K562 (cell line): ENCODE measurements around the gene TMEM255A. TPM values are rescaled to one million over a fixed set of nuclear protein-coding genes. Genes with fewer than 3 reads are reported as not detected.

Experiments
- ATF7 ChIP-seq: fragments of 450-650 bp; IDR thresholded peaks from 2 replicates; pipeline ENCODE4 v1.7.1; 2014; ENCODE audit warnings: mild to moderate bottlenecking, moderate library complexity
- BHLHE40 ChIP-seq: IDR thresholded peaks from 2 replicates; pipeline ENCODE4 v1.6.1; 2011; ENCODE audit warnings: low read length, improper control_type of control experiment
- CC2D1A ChIP-seq: fragments of 450-650 bp; IDR thresholded peaks from 2 replicates; pipeline ENCODE4 v1.6.1; 2017; ENCODE audit warnings: mild to moderate bottlenecking
- FOS ChIP-seq: IDR thresholded peaks from 3 replicates; pipeline ENCODE4 v1.6.1; 2011; ENCODE audit not compliant: insufficient read length; ENCODE audit errors: extremely low read depth
- HES1 ChIP-seq: fragments of 450-650 bp; IDR thresholded peaks from 2 replicates; pipeline ENCODE4 v1.6.1; 2016; ENCODE audit warnings: low read depth, mild to moderate bottlenecking, moderate library complexity
- HSF4 ChIP-seq: fragments of 250-450 bp; sonication (Bioruptor Pico); IDR thresholded peaks from 2 replicates; pipeline ENCODE4 v2.1.2; 2022; ENCODE audit warnings: mild to moderate bottlenecking, moderate library complexity, borderline replicate concordance
- MAFG ChIP-seq: fragments of 450-650 bp; conservative IDR thresholded peaks from 2 replicates; pipeline ENCODE4 v1.6.1; 2016; ENCODE audit warnings: missing genetic modification characterization, missing compliant biosample characterization
- MYC ChIP-seq, 2 experiments: fragments of 250-450 bp in 1 of 2; sonication (Bioruptor Pico) in 1 of 2; IDR thresholded peaks; 2 replicates each; pipeline versions ENCODE4 v1.5.1 to v1.6.1; 2012 to 2021; ENCODE audit warnings: low read depth in 2 of 2, borderline replicate concordance in 1 of 2, improper control_type of control experiment in 1 of 2, low read length in 1 of 2, mild to moderate bottlenecking in 1 of 2, moderate library complexity in 1 of 2
- SMARCB1 ChIP-seq: IDR thresholded peaks from 2 replicates; pipeline ENCODE4 v1.6.1; 2011; ENCODE audit warnings: improper control_type of control experiment, low read depth; ENCODE audit not compliant: insufficient read length
- TAL1 ChIP-seq: fragments of 450-650 bp; IDR thresholded peaks from 2 replicates; pipeline ENCODE4 v1.6.1; 2016; ENCODE audit warnings: mild to moderate bottlenecking
- ZEB2 ChIP-seq: fragments of 450-650 bp; IDR thresholded peaks from 2 replicates; pipeline ENCODE4 v1.6.1; 2016
- ZFP30 ChIP-seq: fragments of 250-450 bp; sonication (Bioruptor Pico); IDR thresholded peaks from 2 replicates; pipeline ENCODE4 v1.8.0; 2022; ENCODE audit warnings: moderate library complexity, mild to moderate bottlenecking, inconsistent platforms, borderline replicate concordance
- ZNF282 ChIP-seq: sonication (generic); formaldehyde crosslinking; IDR thresholded peaks from 2 replicates; pipeline ENCODE4 v1.8.1; 2023; ENCODE audit warnings: missing genetic modification reagents
- polyA plus RNA-seq, 8 experiments: library from polyadenylated mRNA; depleted of rRNA in 4 of 8; stranded (reverse) in 5 of 8; unstranded in 3 of 8; fragments of >200 nt; fragmentation: Nextera tagmentation in 2 of 8; fragmentation: Illumina TruSeq in 1 of 8; extraction: Ambion mirVana in 2 of 8; extraction: Trizol in 1 of 8; gene quantifications; 2 replicates each; pipeline versions ENCODE4 v1.2.1 to v1.2.3, GENCODE V29; 2011 to 2014; ENCODE audit warnings: inconsistent platforms in 1 of 8, missing spikeins in 1 of 8
- total RNA-seq, 7 experiments: library from RNA; depleted of rRNA in 6 of 7; stranded (reverse); fragments of >200 nt in 6 of 7; fragmentation: Illumina TruSeq in 2 of 7; extraction: Trizol in 2 of 7; gene quantifications; 2 replicates each; pipeline versions ENCODE4 v1.2.1 to v1.2.3, GENCODE V29; 2011 to 2021; ENCODE audit warnings: low replicate concordance in 1 of 7
- TF ChIP-seq, protein P1 (sequence below), 2 experiments: fragments of 150-350 bp in 1 of 2; IDR thresholded peaks; 2 replicates each; pipeline ENCODE4 v1.6.1; 2012 to 2016; ENCODE audit warnings: low read depth in 2 of 2, low read length in 2 of 2, mild to moderate bottlenecking in 1 of 2, moderate library complexity in 1 of 2
- TF ChIP-seq, protein P2 (sequence below), 2 experiments: IDR thresholded peaks; 2 replicates each; pipeline ENCODE4 v1.6.1; 2012; ENCODE audit warnings: improper control_type of control experiment in 2 of 2, low read depth in 2 of 2, low read length in 2 of 2, borderline replicate concordance in 1 of 2
- TF ChIP-seq, protein P3 (sequence below), 2 experiments: fragments of 250-450 bp in 1 of 2; fragments of 450-650 bp in 1 of 2; sonication (Bioruptor Pico) in 1 of 2; IDR thresholded peaks; 2 replicates each; pipeline versions ENCODE4 v1.6.1 to v1.8.0; 2016 to 2021; ENCODE audit warnings: mild to moderate bottlenecking in 2 of 2, moderate library complexity in 2 of 2, missing compliant biosample characterization in 1 of 2, missing genetic modification characterization in 1 of 2
- TF ChIP-seq, protein P4 (sequence below): IDR thresholded peaks from 3 replicates; pipeline ENCODE4 v1.6.1; 2011; ENCODE audit warnings: borderline replicate concordance, mild to moderate bottlenecking, moderate library complexity; ENCODE audit not compliant: insufficient read length; ENCODE audit errors: extremely low read depth

The TMEM255A gene
- total and polyA plus RNA-seq, 9 of the 15 experiments (the other 6 are each of a cell fraction or from before 2014, with no cell fraction given): 0.01 TPM; not detected in 8

- TF ChIP-seq, protein P1, sequence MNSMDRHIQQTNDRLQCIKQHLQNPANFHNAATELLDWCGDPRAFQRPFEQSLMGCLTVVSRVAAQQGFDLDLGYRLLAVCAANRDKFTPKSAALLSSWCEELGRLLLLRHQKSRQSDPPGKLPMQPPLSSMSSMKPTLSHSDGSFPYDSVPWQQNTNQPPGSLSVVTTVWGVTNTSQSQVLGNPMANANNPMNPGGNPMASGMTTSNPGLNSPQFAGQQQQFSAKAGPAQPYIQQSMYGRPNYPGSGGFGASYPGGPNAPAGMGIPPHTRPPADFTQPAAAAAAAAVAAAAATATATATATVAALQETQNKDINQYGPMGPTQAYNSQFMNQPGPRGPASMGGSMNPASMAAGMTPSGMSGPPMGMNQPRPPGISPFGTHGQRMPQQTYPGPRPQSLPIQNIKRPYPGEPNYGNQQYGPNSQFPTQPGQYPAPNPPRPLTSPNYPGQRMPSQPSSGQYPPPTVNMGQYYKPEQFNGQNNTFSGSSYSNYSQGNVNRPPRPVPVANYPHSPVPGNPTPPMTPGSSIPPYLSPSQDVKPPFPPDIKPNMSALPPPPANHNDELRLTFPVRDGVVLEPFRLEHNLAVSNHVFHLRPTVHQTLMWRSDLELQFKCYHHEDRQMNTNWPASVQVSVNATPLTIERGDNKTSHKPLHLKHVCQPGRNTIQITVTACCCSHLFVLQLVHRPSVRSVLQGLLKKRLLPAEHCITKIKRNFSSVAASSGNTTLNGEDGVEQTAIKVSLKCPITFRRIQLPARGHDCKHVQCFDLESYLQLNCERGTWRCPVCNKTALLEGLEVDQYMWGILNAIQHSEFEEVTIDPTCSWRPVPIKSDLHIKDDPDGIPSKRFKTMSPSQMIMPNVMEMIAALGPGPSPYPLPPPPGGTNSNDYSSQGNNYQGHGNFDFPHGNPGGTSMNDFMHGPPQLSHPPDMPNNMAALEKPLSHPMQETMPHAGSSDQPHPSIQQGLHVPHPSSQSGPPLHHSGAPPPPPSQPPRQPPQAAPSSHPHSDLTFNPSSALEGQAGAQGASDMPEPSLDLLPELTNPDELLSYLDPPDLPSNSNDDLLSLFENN (IDR thresholded peaks at IDR 0.05; ENCODE audit: low read depth in 2 of 2, low read length in 2 of 2): no peak
- TF ChIP-seq ZFP30 (CRISPR knock-in tag) (no peak), MAFG (tag) (no peak), ZEB2 (no peak), ZNF282 (no peak), HSF4 (no peak), MYC (IDR thresholded peaks at IDR 0.05; ENCODE audit: low read depth, low read length) (peak; percentile 59), MYC (CRISPR knock-in tag; IDR thresholded peaks at IDR 0.05; ENCODE audit: borderline replicate concordance, low read depth) (no peak), ATF7 (0 out of 2 replicates have a peak, but pooled peaks have one; percentile 13), SMARCB1 (no peak), BHLHE40 (0 out of 2 replicates have a peak, but pooled peaks have one; percentile 26), TAL1 (no peak), FOS (no peak), CC2D1A (no peak), HES1 (no peak)
- TF ChIP-seq, protein P2, sequence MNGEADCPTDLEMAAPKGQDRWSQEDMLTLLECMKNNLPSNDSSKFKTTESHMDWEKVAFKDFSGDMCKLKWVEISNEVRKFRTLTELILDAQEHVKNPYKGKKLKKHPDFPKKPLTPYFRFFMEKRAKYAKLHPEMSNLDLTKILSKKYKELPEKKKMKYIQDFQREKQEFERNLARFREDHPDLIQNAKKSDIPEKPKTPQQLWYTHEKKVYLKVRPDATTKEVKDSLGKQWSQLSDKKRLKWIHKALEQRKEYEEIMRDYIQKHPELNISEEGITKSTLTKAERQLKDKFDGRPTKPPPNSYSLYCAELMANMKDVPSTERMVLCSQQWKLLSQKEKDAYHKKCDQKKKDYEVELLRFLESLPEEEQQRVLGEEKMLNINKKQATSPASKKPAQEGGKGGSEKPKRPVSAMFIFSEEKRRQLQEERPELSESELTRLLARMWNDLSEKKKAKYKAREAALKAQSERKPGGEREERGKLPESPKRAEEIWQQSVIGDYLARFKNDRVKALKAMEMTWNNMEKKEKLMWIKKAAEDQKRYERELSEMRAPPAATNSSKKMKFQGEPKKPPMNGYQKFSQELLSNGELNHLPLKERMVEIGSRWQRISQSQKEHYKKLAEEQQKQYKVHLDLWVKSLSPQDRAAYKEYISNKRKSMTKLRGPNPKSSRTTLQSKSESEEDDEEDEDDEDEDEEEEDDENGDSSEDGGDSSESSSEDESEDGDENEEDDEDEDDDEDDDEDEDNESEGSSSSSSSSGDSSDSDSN (IDR thresholded peaks at IDR 0.05; ENCODE audit: borderline replicate concordance in 1 of 2, low read depth in 2 of 2, low read length in 2 of 2): 0 out of 4 replicates have a peak, but pooled peaks of 1 of the 2 experiments have one; percentile 28
- TF ChIP-seq, protein P3, sequence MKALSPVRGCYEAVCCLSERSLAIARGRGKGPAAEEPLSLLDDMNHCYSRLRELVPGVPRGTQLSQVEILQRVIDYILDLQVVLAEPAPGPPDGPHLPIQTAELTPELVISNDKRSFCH (CRISPR knock-in tag; IDR thresholded peaks at IDR 0.05): no peak
- TF ChIP-seq, protein P3 (tag; IDR thresholded peaks at IDR 0.05): no peak
- TF ChIP-seq, protein P4, sequence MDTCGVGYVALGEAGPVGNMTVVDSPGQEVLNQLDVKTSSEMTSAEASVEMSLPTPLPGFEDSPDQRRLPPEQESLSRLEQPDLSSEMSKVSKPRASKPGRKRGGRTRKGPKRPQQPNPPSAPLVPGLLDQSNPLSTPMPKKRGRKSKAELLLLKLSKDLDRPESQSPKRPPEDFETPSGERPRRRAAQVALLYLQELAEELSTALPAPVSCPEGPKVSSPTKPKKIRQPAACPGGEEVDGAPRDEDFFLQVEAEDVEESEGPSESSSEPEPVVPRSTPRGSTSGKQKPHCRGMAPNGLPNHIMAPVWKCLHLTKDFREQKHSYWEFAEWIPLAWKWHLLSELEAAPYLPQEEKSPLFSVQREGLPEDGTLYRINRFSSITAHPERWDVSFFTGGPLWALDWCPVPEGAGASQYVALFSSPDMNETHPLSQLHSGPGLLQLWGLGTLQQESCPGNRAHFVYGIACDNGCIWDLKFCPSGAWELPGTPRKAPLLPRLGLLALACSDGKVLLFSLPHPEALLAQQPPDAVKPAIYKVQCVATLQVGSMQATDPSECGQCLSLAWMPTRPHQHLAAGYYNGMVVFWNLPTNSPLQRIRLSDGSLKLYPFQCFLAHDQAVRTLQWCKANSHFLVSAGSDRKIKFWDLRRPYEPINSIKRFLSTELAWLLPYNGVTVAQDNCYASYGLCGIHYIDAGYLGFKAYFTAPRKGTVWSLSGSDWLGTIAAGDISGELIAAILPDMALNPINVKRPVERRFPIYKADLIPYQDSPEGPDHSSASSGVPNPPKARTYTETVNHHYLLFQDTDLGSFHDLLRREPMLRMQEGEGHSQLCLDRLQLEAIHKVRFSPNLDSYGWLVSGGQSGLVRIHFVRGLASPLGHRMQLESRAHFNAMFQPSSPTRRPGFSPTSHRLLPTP: no peak
These were observed 59.7 kb downstream of the TMEM255A start (continued) for GRCh38 chrX:120251471-120252011.
